KMS-11 (cell line): ENCODE measurements around the gene SMG6.

Source experiments
- H2AFZ ChIP-seq: fragments of 200-600 bp; sonication (generic); 2 replicates; pipeline ENCODE4 v1.6.1; 2016; ENCODE audit warnings: antibody characterized with exemption, mixed run types, low read depth
- H3K27ac ChIP-seq: fragments of 200-600 bp; sonication (generic); 2 replicates; pipeline ENCODE4 v1.6.1; 2016; ENCODE audit warnings: mild to moderate bottlenecking, mixed run types
- H3K27me3 ChIP-seq: fragments of 200-600 bp; sonication (generic); 2 replicates; pipeline ENCODE4 v1.6.1; 2017; ENCODE audit warnings: mild to moderate bottlenecking, low read depth, mixed run types, moderate library complexity; ENCODE audit not compliant: insufficient read depth
- H3K36me3 ChIP-seq: fragments of 200-600 bp; sonication (generic); 2 replicates; pipeline ENCODE4 v1.6.1; 2017; ENCODE audit warnings: mild to moderate bottlenecking, mixed run types; ENCODE audit not compliant: insufficient read depth
- H3K4me1 ChIP-seq: fragments of 200-600 bp; sonication (generic); 2 replicates; pipeline ENCODE4 v1.6.1; 2016; ENCODE audit warnings: mild to moderate bottlenecking, low read depth, mixed run types; ENCODE audit not compliant: poor library complexity, severe bottlenecking
- H3K4me2 ChIP-seq: fragments of 200-600 bp; sonication (generic); 2 replicates; pipeline ENCODE4 v1.7.0; 2016; ENCODE audit warnings: mild to moderate bottlenecking, mixed run types
- H3K4me3 ChIP-seq: fragments of 200-600 bp; sonication (generic); IDR thresholded peaks from 2 replicates; pipeline ENCODE4 v1.6.1; 2017; ENCODE audit warnings: low read depth, low read length, mixed read lengths; ENCODE audit not compliant: insufficient read depth
- H3K79me2 ChIP-seq: fragments of 200-600 bp; sonication (generic); 2 replicates; pipeline ENCODE4 v1.6.1; 2016; ENCODE audit warnings: low read depth, mixed run types; ENCODE audit not compliant: insufficient read depth
- H3K9ac ChIP-seq: fragments of 200-600 bp; sonication (generic); 2 replicates; pipeline ENCODE4 v1.6.1; 2016; ENCODE audit warnings: mild to moderate bottlenecking, mixed run types
- H4K20me1 ChIP-seq: fragments of 200-600 bp; sonication (generic); 2 replicates; pipeline ENCODE4 v1.6.1; 2016; ENCODE audit warnings: mild to moderate bottlenecking, mixed run types; ENCODE audit not compliant: insufficient read depth
- CTCF ChIP-seq: fragments of 200-600 bp; sonication (generic); conservative IDR thresholded peaks from 2 replicates; pipeline ENCODE4 v1.6.1; 2017; ENCODE audit warnings: low read depth, mild to moderate bottlenecking, antibody characterized with exemption, low read length, moderate library complexity, mixed read lengths

Gene SMG6

DNA sequence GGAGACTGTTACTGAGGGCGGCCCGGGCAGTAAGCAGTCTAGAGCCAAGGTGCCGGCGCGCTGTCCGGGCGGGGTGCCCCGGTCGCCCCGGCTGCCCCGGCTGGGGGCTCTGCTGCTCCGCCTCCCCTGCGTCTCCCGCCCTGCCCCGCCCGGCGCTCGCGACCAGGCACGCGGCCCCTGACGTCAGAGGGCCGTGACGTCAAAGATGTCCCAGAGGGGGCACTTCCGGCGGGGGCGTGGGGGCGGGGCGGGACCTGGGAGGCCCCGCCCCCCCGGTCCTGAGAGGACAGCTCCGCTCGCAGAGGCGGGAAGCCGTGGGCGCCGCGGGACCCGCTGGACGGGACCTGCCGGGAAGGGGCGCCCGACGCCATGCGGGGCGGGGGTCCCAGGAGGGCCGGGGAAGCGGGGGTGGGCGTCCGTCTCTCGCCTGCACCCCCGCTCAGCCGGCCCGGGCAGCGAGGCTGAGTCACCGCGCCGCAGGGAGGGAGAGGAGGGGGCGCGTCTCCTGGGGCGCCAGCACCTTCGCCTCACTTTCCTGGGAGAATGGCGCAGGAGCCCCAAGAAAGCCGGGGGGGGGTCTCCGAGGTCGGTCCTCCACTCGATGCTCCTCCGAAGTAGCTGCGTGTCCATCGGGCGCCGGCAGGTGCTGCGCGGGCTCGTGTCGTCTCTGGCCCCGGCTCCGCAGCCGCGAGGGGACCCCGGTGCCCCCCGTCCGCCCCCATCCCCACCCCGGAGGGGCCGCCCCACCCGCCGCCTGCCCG, 253.1 kb downstream of the SMG6 start:
- TF ChIP-seq CTCF, result no peak
- no peaks in the 10 kb centered on the region for H3K4me1 ChIP-seq
- no peak overlapping the region for H3K9ac ChIP-seq
- no peak overlapping the region; the same call in none of the 2 replicates for H2AFZ ChIP-seq
- no peaks in the 10 kb centered on the region for H3K36me3 ChIP-seq
- peaks cover 7% of the 10 kb centered on the region; the same call in 1 of the 2 replicates for H3K27me3 ChIP-seq
- no peaks in the 10 kb centered on the region for H3K79me2 ChIP-seq
- no peaks in the 10 kb centered on the region for H4K20me1 ChIP-seq
- H3K4me3 ChIP-seq, result no peak overlapping the region
- 0 out of 2 replicates have a peak overlapping the region, but pooled peaks have one; percentile 21 for H3K4me2 ChIP-seq
- H3K27ac ChIP-seq, result no peak overlapping the region

GRCh38 chr17:2049333-2050299, 254.0 kb downstream of the SMG6 start:
- Histone ChIP-seq H3K4me1 (no peaks in the 10 kb centered on the region), H3K4me2 (peak overlapping the region; percentile 22; the same call in 1 of the 2 replicates), H4K20me1 (no peaks in the 10 kb centered on the region), H3K4me3 (no peak overlapping the region), H3K27me3 (peaks cover 7% of the 10 kb centered on the region; the same call in 1 of the 2 replicates), H3K36me3 (no peaks in the 10 kb centered on the region), H3K27ac (no peak overlapping the region), H3K9ac (peak overlapping the region; percentile 52), H3K79me2 (no peaks in the 10 kb centered on the region), H2AFZ (peak overlapping the region; percentile 71)
- TF ChIP-seq CTCF, result no peak

DNA sequence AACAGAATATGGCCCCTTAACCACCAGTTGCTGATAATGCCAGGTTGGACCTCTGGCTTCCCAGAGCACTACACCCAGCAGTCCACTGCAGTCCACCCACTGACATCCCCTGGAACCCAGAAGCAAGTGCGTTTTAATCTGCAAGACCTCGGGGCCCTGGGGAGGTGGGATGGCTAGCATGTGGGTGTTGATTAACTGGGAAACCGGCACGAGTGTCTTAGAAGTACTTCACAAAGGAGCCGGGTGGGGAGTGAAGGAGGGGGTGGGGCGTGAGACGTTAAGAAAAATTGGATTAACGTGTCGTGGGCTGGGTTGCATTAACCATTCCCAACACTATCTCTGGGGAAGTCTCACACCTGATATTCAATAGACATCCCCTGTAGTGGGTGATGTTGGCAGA, 254.8 kb downstream of the SMG6 start:
- Histone ChIP-seq H3K4me3 (no peak overlapping the region), H3K9ac (no peak overlapping the region), H3K4me2 (no peak overlapping the region)

More for the DNA sequence above, 254.8 kb downstream of the SMG6 start:
- Histone ChIP-seq H2AFZ (no peak overlapping the region), H3K36me3 (no peaks in the 10 kb centered on the region), H3K27me3 (peaks cover 7% of the 10 kb centered on the region; the same call in 1 of the 2 replicates), H3K4me1 (no peaks in the 10 kb centered on the region), H3K27ac (no peak overlapping the region), H3K79me2 (no peaks in the 10 kb centered on the region), H4K20me1 (no peaks in the 10 kb centered on the region)
- TF ChIP-seq CTCF, result no peak
